PC-3 (cell line): ENCODE data around the gene SYT14. TPM values are rescaled to one million over a fixed set of nuclear protein-coding genes. Genes with fewer than 3 reads are reported as not detected.

ENCODE experiments used
- ATAC-seq: fragments of 200-7000 bp; cut with Tn5 transposase; 2 replicates; pipeline ENCODE4 v1.9.1; 2020; ENCODE audit warnings: mild to moderate bottlenecking, moderate library complexity
- BruUV-seq: library from RNA; stranded (reverse); fragments of 400-500 nt; replicated peaks from 2 replicates; lab custom pipeline; 2021; lab: Mats Ljungman, UMichigan
- CTCF ChIA-PET: fragments of 300-600 bp; sonication (Branson Sonifier 250); formaldehyde crosslinking; loops from one replicate; lab custom pipeline; 2022; ENCODE audit warnings: antibody characterized with exemption; lab: Charles Lee
- POLR2A ChIA-PET: fragments of 300-600 bp; sonication (Branson Sonifier 250); formaldehyde crosslinking; loops from one replicate; lab custom pipeline; 2022; ENCODE audit warnings: antibody characterized with exemption; ENCODE audit not compliant: unreplicated experiment; lab: Charles Lee
- DNase-seq: peaks from one replicate; pipeline ENCODE4 v3.0.0-alpha.2; 2015
- H2AFZ ChIP-seq: fragments of 300-600 bp; sonication (generic); 2 replicates; pipeline ENCODE4 v1.6.0; 2016; ENCODE audit warnings: antibody characterized with exemption, low read length
- H3F3A ChIP-seq: fragments of 300-600 bp; sonication (generic); one replicate; pipeline ENCODE4 v1.6.0; 2017; ENCODE audit warnings: antibody characterized with exemption, low read length, control low read depth, mild to moderate bottlenecking; ENCODE audit not compliant: unreplicated experiment
- H3K27ac ChIP-seq: fragments of 300-600 bp; sonication (generic); 2 replicates; pipeline ENCODE4 v1.5.1; 2016; ENCODE audit warnings: mild to moderate bottlenecking, low read length
- H3K27me3 ChIP-seq: fragments of 300-600 bp; sonication (generic); 2 replicates; pipeline ENCODE4 v1.6.1; 2016; ENCODE audit warnings: low read length, mixed read lengths
- H3K36me3 ChIP-seq: fragments of 300-600 bp; sonication (generic); 2 replicates; pipeline ENCODE4 v1.6.1; 2016; ENCODE audit warnings: low read depth, mixed run types, low read length, mixed read lengths
- H3K4me1 ChIP-seq: fragments of 300-600 bp; sonication (generic); 2 replicates; pipeline ENCODE4 v1.5.1; 2016; ENCODE audit warnings: low read length; ENCODE audit not compliant: insufficient read depth
- H3K4me2 ChIP-seq: fragments of 300-600 bp; sonication (generic); 2 replicates; pipeline ENCODE4 v1.6.0; 2016; ENCODE audit warnings: low read length
- H3K4me3 ChIP-seq: fragments of 300-600 bp; sonication (generic); 2 replicates; pipeline ENCODE4 v1.5.1; 2016; ENCODE audit warnings: mild to moderate bottlenecking, low read length, mixed read lengths
- H3K79me2 ChIP-seq: fragments of 300-600 bp; sonication (generic); 2 replicates; pipeline ENCODE4 v1.6.1; 2017; ENCODE audit warnings: low read length, mixed read lengths
- H3K9ac ChIP-seq: fragments of 300-600 bp; sonication (generic); 2 replicates; pipeline ENCODE4 v1.6.0; 2016; ENCODE audit warnings: mild to moderate bottlenecking, low read length
- H3K9me2 ChIP-seq: fragments of 300-600 bp; sonication (generic); replicated peaks from 2 replicates; pipeline ENCODE4 v1.6.1; 2016; ENCODE audit warnings: mixed run types, low read length, mixed read lengths
- H3K9me3 ChIP-seq: fragments of 300-600 bp; sonication (generic); 2 replicates; pipeline ENCODE4 v1.6.1; 2016; ENCODE audit warnings: low read length, mixed read lengths
- H4K20me1 ChIP-seq: fragments of 300-600 bp; sonication (generic); 2 replicates; pipeline ENCODE4 v1.6.1; 2016; ENCODE audit warnings: low read length, mixed read lengths
- CTCF ChIP-seq: fragments of 300-600 bp; sonication (generic); conservative IDR thresholded peaks from 2 replicates; pipeline ENCODE4 v1.5.1; 2017; ENCODE audit warnings: antibody characterized with exemption, low read depth, mild to moderate bottlenecking, low read length
- EZH2 ChIP-seq: fragments of 300-600 bp; sonication (generic); IDR thresholded peaks from one replicate; pipeline ENCODE4 v1.6.1; 2017; ENCODE audit warnings: antibody characterized with exemption, mild to moderate bottlenecking, low read length; ENCODE audit not compliant: unreplicated experiment
- EZH2phosphoT487 ChIP-seq: fragments of 300-600 bp; sonication (generic); IDR thresholded peaks from 2 replicates; pipeline ENCODE4 v1.6.1; 2018; ENCODE audit warnings: mild to moderate bottlenecking, antibody characterized with exemption, low read length, borderline replicate concordance
- intact Hi-C: fragments of 100-400 bp; cut with micrococcal nuclease; formaldehyde crosslinking; loops from 2 replicates; pipeline ENCODE4 v1.9.0; 2023
- total RNA-seq: library from RNA; depleted of rRNA; stranded (reverse); fragments of >200 nt; gene quantifications from 2 replicates; pipeline ENCODE4 v1.2.3, GENCODE V29; 2014

SYT14 gene
- total RNA-seq, 1 experiment from 2014 or later = 5.2 TPM

DNA sequence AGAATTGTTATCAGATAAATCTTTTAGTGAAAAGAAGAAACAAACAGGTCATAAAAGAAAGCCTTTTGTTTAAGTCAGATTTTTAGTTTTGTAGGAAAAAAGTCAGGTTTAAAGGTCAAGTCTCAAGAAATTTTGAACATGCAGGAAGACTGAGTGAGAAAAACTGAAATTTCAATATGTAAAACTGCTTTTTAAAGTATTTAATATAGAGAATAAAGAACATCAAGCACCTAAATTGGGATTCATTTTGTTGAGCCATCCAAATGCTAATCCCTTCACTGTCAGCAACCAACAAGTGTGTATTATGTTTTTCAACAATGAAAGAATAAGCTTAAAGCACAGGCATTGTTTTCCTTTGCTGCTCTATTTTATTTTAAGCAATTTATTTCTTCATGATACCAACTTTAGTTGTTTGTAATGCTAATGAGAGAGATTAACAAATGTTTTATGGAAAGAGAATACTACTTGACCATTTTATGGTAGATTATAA is 179.7 kb downstream of the SYT14 start:
- TF ChIP-seq EZH2 (no peak), CTCF (no peak), EZH2phosphoT487 (no peak)
- no peak for DNase-seq
- no peak overlapping the region for H3K27ac ChIP-seq
- no peaks in the 10 kb centered on the region for H3K4me1 ChIP-seq
- no peaks in the 10 kb centered on the region for H3K36me3 ChIP-seq
- intact Hi-C loops = no loop called here
- no peak overlapping the region for H3K4me2 ChIP-seq
- ChIA-PET CTCF (interaction anchor here (0.5 kb wide), 1 partner anchor 125 kb away, joined by 3 read pairs; no protein-coding TSS in a partner anchor), POLR2A (no interaction called here)
- H4K20me1 ChIP-seq = no peaks in the 10 kb centered on the region
- BruUV-seq = no TSS peak
- no peaks in the 10 kb centered on the region for H3K9me2 ChIP-seq
- H3K79me2 ChIP-seq = no peaks in the 10 kb centered on the region
- no peaks in the 10 kb centered on the region for H3K9me3 ChIP-seq
- H3K4me3 ChIP-seq = no peak overlapping the region
- H3K9ac ChIP-seq = no peak overlapping the region
- no peaks in the 10 kb centered on the region for H3F3A ChIP-seq
- no peaks in the 10 kb centered on the region for H3K27me3 ChIP-seq
- H2AFZ ChIP-seq = no peak overlapping the region
- ATAC-seq = no peak

DNA sequence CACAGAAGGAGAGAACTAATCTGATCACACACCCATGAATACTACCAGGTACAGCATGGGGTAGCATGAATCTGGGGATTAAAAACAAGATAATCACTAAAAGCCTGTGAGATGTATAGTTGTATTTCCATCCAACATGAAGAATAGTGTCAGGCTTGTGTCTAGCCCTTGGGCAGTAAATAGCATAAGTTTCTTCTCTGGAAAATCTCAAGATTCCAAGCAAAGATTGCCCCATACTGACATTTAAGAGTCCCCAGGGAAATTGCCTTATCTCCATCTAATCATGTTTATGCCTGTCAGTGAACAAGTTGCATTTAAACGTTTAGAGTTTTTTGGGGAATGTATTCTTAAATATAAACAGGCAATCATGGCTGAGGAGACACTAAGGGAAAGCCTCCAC is 185.4 kb downstream of the SYT14 start:
- no peaks in the 10 kb centered on the region for H3K36me3 ChIP-seq
- no peak overlapping the region for H2AFZ ChIP-seq
- intact Hi-C loops = loop anchor here (10.0 kb wide), 1 partner anchor 259 kb away; no protein-coding TSS in a partner anchor
- H3K4me1 ChIP-seq = peaks cover 13% of the 10 kb centered on the region
- H3K4me3 ChIP-seq = no peak overlapping the region
- no peaks in the 10 kb centered on the region for H3K9me3 ChIP-seq
- ATAC-seq (no peak; the same call in 1 of the 2 replicates), DNase-seq (no peak)
- POLR2A ChIA-PET = no interaction called here
- BruUV-seq = no TSS peak
- no peak overlapping the region for H3K4me2 ChIP-seq
- H3F3A ChIP-seq = no peaks in the 10 kb centered on the region
- no peak overlapping the region for H3K9ac ChIP-seq
- H3K79me2 ChIP-seq = no peaks in the 10 kb centered on the region
- no peaks in the 10 kb centered on the region for H3K9me2 ChIP-seq
- H3K27ac ChIP-seq = no peak overlapping the region
- TF ChIP-seq EZH2 = no peak
- no peak for TF ChIP-seq EZH2phosphoT487
- TF ChIP-seq CTCF = no peak
- H3K27me3 ChIP-seq = no peaks in the 10 kb centered on the region
- CTCF ChIA-PET = no interaction called here
- no peaks in the 10 kb centered on the region for H4K20me1 ChIP-seq

DNA sequence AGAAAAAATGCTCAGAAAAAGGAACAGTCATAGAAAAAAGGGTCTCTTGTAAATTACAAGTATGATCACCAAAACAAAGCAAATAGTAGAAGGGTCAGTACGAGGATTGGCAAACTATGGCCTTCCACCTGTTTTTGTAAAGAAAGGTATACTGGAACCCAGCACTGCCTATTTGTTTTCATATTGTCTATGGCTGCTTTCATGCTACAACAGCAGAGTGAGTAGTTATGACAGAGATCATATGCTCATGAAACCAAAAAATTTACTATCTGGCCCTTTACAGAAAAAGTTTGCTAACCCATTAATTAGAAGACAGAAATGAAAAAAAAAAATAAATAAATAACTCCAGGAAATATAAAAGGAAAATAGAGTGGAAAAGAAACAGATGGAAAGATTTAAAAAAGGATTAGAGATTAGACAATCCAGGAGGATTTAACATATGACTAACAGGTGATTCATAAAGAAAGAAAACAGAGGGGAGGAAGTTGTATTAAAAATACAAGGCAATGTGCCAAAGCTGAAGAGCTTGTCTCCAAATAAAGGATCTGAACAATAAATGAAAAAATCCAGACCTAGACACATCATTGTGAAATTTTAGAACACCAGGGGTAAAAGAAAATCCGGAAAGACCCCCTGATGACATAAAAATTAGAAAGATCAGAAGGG is 186.0 kb downstream of the SYT14 start:
- no peaks in the 10 kb centered on the region for H3K9me3 ChIP-seq
- H3K4me3 ChIP-seq = no peak overlapping the region
- TF ChIP-seq EZH2 = no peak
- no peak for TF ChIP-seq EZH2phosphoT487
- TF ChIP-seq CTCF = no peak
- no peaks in the 10 kb centered on the region for H3F3A ChIP-seq
- no peaks in the 10 kb centered on the region for H3K27me3 ChIP-seq
- H3K4me1 ChIP-seq = peaks cover 13% of the 10 kb centered on the region
- H4K20me1 ChIP-seq = no peaks in the 10 kb centered on the region
- H3K4me2 ChIP-seq = no peak overlapping the region
- ATAC-seq = peak; percentile 83
- H3K27ac ChIP-seq = no peak overlapping the region
- intact Hi-C loops = loop anchor here (10.0 kb wide), 1 partner anchor 259 kb away; no protein-coding TSS in a partner anchor
- POLR2A ChIA-PET = interaction anchor here (0.7 kb wide), 1 partner anchor 136 kb away, joined by 3 read pairs; no protein-coding TSS in a partner anchor
- peak; percentile 91 for DNase-seq
- H3K9ac ChIP-seq = no peak overlapping the region
- no peaks in the 10 kb centered on the region for H3K9me2 ChIP-seq
- BruUV-seq = no TSS peak
- H3K79me2 ChIP-seq = no peaks in the 10 kb centered on the region
- CTCF ChIA-PET = no interaction called here
- H3K36me3 ChIP-seq = no peaks in the 10 kb centered on the region
- no peak overlapping the region for H2AFZ ChIP-seq
